H1 (cell line): ENCODE measurements around the gene NBPF3. TPM values are rescaled to one million over a fixed set of nuclear protein-coding genes. Genes with fewer than 3 reads are reported as not detected.

Experiments
- CTCF ChIA-PET: fragments of 300-600 bp; sonication (Branson Sonifier 250); formaldehyde crosslinking; loops from one replicate; lab custom pipeline; 2021; ENCODE audit not compliant: partially characterized antibody; lab: Charles Lee
- POLR2A ChIA-PET: fragments of 300-600 bp; sonication (Branson Sonifier 250); formaldehyde crosslinking; loops from one replicate; lab custom pipeline; 2021; ENCODE audit warnings: inconsistent platforms; ENCODE audit not compliant: partially characterized antibody; lab: Charles Lee
- DNase-seq, 2 experiments: peaks; one replicate each; pipeline versions ENCODE4 v3.0.0 to v3.0.0-alpha.2; 2010 to 2022; ENCODE audit warnings: low spot score in 2 of 2, low read depth in 1 of 2, mixed read lengths in 1 of 2
- FAIRE-seq: peaks from 2 replicates; lab custom pipeline; 2011; peaks lifted over from hg19 to GRCh38; lab: Jason Lieb, UNC
- H2AFZ ChIP-seq: 2 replicates; pipeline ENCODE4 v1.8.1; 2012; ENCODE audit warnings: low read length, inconsistent platforms
- H2AK5ac ChIP-seq: 2 replicates; pipeline ENCODE4 v1.6.1; 2013; ENCODE audit warnings: low read depth, low read length
- H2BK120ac ChIP-seq: replicated peaks from 2 replicates; pipeline ENCODE3; 2013; ENCODE audit warnings: low read depth, low read length, inconsistent platforms
- H2BK12ac ChIP-seq: 2 replicates; pipeline ENCODE4 v1.6.1; 2013; ENCODE audit warnings: low read depth, low read length
- H2BK15ac ChIP-seq: 2 replicates; pipeline ENCODE4 v1.6.1; 2013; ENCODE audit warnings: low read length
- H2BK20ac ChIP-seq: 2 replicates; pipeline ENCODE4 v1.6.1; 2013; ENCODE audit warnings: low read length
- H2BK5ac ChIP-seq: 2 replicates; pipeline ENCODE4 v1.6.1; 2013; ENCODE audit warnings: low read depth, low read length
- H3K14ac ChIP-seq: 2 replicates; pipeline ENCODE4 v1.6.1; 2013; ENCODE audit warnings: inconsistent platforms; ENCODE audit not compliant: insufficient read length
- H3K18ac ChIP-seq: 2 replicates; pipeline ENCODE4 v1.6.1; 2013; ENCODE audit warnings: low read length; ENCODE audit errors: extremely low read depth
- H3K23ac ChIP-seq: 2 replicates; pipeline ENCODE4 v1.6.1; 2013; ENCODE audit warnings: inconsistent platforms; ENCODE audit not compliant: insufficient read length
- H3K23me2 ChIP-seq: 2 replicates; pipeline ENCODE4 v1.6.1; 2013; ENCODE audit warnings: low read depth, low read length
- H3K27ac ChIP-seq: 2 replicates; pipeline ENCODE4 v1.6.1; 2011; ENCODE audit warnings: low read depth, low read length, inconsistent platforms
- H3K27me3 ChIP-seq, 4 experiments: replicated peaks in 1 of 4; 1 replicate in 1 of 4; 2 replicates in 3 of 4; pipeline versions ENCODE4 v1.6.1 to v1.8.1; 2011 to 2013; ENCODE audit warnings: low read length in 3 of 4, mild to moderate bottlenecking in 3 of 4, inconsistent platforms in 2 of 4, mixed read lengths in 2 of 4, moderate library complexity in 1 of 4; ENCODE audit not compliant: control insufficient read depth in 3 of 4, insufficient read depth in 3 of 4; ENCODE audit errors: extremely low read depth in 1 of 4
- H3K36me3 ChIP-seq, 4 experiments: 2 replicates each; pipeline versions ENCODE4 v1.6.1 to v1.8.1; 2011 to 2013; ENCODE audit warnings: mild to moderate bottlenecking in 4 of 4, low read length in 3 of 4, moderate library complexity in 2 of 4, control low read depth in 1 of 4, inconsistent platforms in 1 of 4; ENCODE audit not compliant: insufficient read depth in 4 of 4, control insufficient read depth in 2 of 4
- H3K4ac ChIP-seq: replicated peaks from 2 replicates; pipeline ENCODE3; 2013; ENCODE audit warnings: low read length, low read depth, mixed read lengths, inconsistent platforms; ENCODE audit not compliant: insufficient read length
- H3K4me1 ChIP-seq, 4 experiments: replicated peaks in 1 of 4; 1 replicate in 1 of 4; 2 replicates in 3 of 4; pipeline versions ENCODE4 v1.6.1 to v1.8.1; 2011 to 2013; ENCODE audit warnings: low read length in 3 of 4, inconsistent platforms in 2 of 4, mixed read lengths in 1 of 4; ENCODE audit not compliant: insufficient read depth in 4 of 4, control insufficient read depth in 3 of 4
- H3K4me2 ChIP-seq, 2 experiments: 2 replicates each; pipeline versions ENCODE4 v1.6.1 to v1.8.1; 2011 to 2013; ENCODE audit warnings: low read depth in 2 of 2, low read length in 2 of 2, control low read depth in 1 of 2, inconsistent platforms in 1 of 2, mild to moderate bottlenecking in 1 of 2; ENCODE audit not compliant: insufficient read depth in 1 of 2
- H3K4me3 ChIP-seq, 4 experiments: fragments of 200-600, 300-600 bp in 1 of 4; sonication (generic), shearing (Covaris generic), sonication (Bioruptor Twin) in 1 of 4; 2 replicates each; pipeline versions ENCODE4 v1.5.1 to v1.8.1; 2011 to 2016; ENCODE audit warnings: low read length in 4 of 4, low read depth in 3 of 4, control low read depth in 2 of 4, inconsistent platforms in 2 of 4, mild to moderate bottlenecking in 2 of 4, mixed read lengths in 1 of 4, moderate library complexity in 1 of 4; ENCODE audit not compliant: insufficient read depth in 2 of 4; ENCODE audit errors: extremely low read depth in 1 of 4
- H3K56ac ChIP-seq: replicated peaks from 2 replicates; pipeline ENCODE3; 2013; ENCODE audit warnings: low read depth, mild to moderate bottlenecking, mixed read lengths, low read length, inconsistent platforms; ENCODE audit not compliant: insufficient read length
- H3K79me1 ChIP-seq: 2 replicates; pipeline ENCODE4 v1.6.1; 2013; ENCODE audit warnings: low read depth, low read length, control low read depth
- H3K79me2 ChIP-seq, 2 experiments: 2 replicates each; pipeline versions ENCODE4 v1.6.1 to v1.8.1; 2012 to 2013; ENCODE audit warnings: low read length in 2 of 2, mild to moderate bottlenecking in 2 of 2, inconsistent platforms in 1 of 2; ENCODE audit not compliant: insufficient read depth in 2 of 2, control insufficient read depth in 1 of 2
- H3K9ac ChIP-seq, 4 experiments: replicated peaks in 1 of 4; 1 replicate in 1 of 4; 2 replicates in 3 of 4; pipeline versions ENCODE4 v1.6.1 to v1.8.1; 2011 to 2013; ENCODE audit warnings: low read depth in 3 of 4, low read length in 3 of 4, control low read depth in 2 of 4, mild to moderate bottlenecking in 2 of 4, moderate library complexity in 2 of 4, inconsistent platforms in 1 of 4; ENCODE audit errors: extremely low read depth in 1 of 4
- H3K9me3 ChIP-seq, 2 experiments: 2 replicates each; pipeline versions ENCODE4 v1.6.1 to v1.8.1; 2012 to 2013; ENCODE audit warnings: mild to moderate bottlenecking in 2 of 2, moderate library complexity in 2 of 2, control low read depth in 1 of 2, inconsistent platforms in 1 of 2, low read depth in 1 of 2, low read length in 1 of 2, mixed read lengths in 1 of 2; ENCODE audit not compliant: insufficient read depth in 2 of 2
- H4K20me1 ChIP-seq, 2 experiments: replicated peaks in 1 of 2; 2 replicates each; pipeline versions ENCODE3 to v1.8.1; 2011 to 2013; ENCODE audit warnings: inconsistent platforms in 2 of 2, low read length in 2 of 2, mild to moderate bottlenecking in 1 of 2; ENCODE audit not compliant: insufficient read depth in 2 of 2, control insufficient read depth in 1 of 2
- H4K5ac ChIP-seq: 2 replicates; pipeline ENCODE4 v1.6.1; 2013; ENCODE audit warnings: low read length, low read depth, mixed read lengths, inconsistent platforms; ENCODE audit not compliant: insufficient read length
- H4K8ac ChIP-seq: 2 replicates; pipeline ENCODE4 v1.8.0; 2013; ENCODE audit warnings: mild to moderate bottlenecking, moderate library complexity, low read length, inconsistent platforms; ENCODE audit not compliant: insufficient read depth; ENCODE audit errors: extremely low read depth
- H4K91ac ChIP-seq: replicated peaks from 2 replicates; pipeline ENCODE3; 2013; ENCODE audit warnings: low read length, mixed read lengths, inconsistent platforms; ENCODE audit not compliant: insufficient read length
- BRCA1 ChIP-seq: IDR thresholded peaks from 2 replicates; pipeline ENCODE4 v1.6.1; 2012; ENCODE audit warnings: low read depth, low read length, improper control_type of control experiment
- CBX5 ChIP-seq: fragments of 300-800, 300-1000 bp; sonication (generic); IDR thresholded peaks from 2 replicates; pipeline ENCODE4 v1.7.1; 2016; ENCODE audit warnings: antibody characterized with exemption, low read length, low read depth
- CHD1 ChIP-seq: IDR thresholded peaks from 2 replicates; pipeline ENCODE4 v1.6.1; 2012; ENCODE audit warnings: low read depth, low read length, improper control_type of control experiment
- EGR1 ChIP-seq: IDR thresholded peaks from 2 replicates; pipeline ENCODE4 v1.6.1; 2011; ENCODE audit warnings: low read depth, low read length, borderline replicate concordance
- GABPA ChIP-seq: IDR thresholded peaks from 2 replicates; pipeline ENCODE4 v1.6.1; 2011; ENCODE audit warnings: mild to moderate bottlenecking, low read length, moderate library complexity, borderline replicate concordance; ENCODE audit not compliant: insufficient read depth
- JUND ChIP-seq: IDR thresholded peaks from 2 replicates; pipeline ENCODE4 v1.6.1; 2011; ENCODE audit warnings: mild to moderate bottlenecking, improper control_type of control experiment, low read length
- NRF1 ChIP-seq: IDR thresholded peaks from 2 replicates; pipeline ENCODE4 v1.6.1; 2011; ENCODE audit warnings: mild to moderate bottlenecking, low read depth, low read length, improper control_type of control experiment
- POLR2A ChIP-seq, 2 experiments: IDR thresholded peaks; 1 replicate in 1 of 2; 2 replicates in 1 of 2; pipeline ENCODE4 v1.6.1; 2011; ENCODE audit warnings: low read depth in 2 of 2, low read length in 2 of 2, mild to moderate bottlenecking in 2 of 2; ENCODE audit errors: control extremely low read depth in 1 of 2
- SIN3A ChIP-seq, 2 experiments: IDR thresholded peaks in 1 of 2; conservative IDR thresholded peaks in 1 of 2; 2 replicates each; pipeline ENCODE4 v1.6.1; 2011 to 2012; ENCODE audit warnings: low read length in 2 of 2, improper control_type of control experiment in 1 of 2, low read depth in 1 of 2, mild to moderate bottlenecking in 1 of 2
- SIRT6 ChIP-seq: IDR thresholded peaks from one replicate; pipeline ENCODE4 v1.7.1; 2012; ENCODE audit warnings: low read length, inconsistent platforms
- TAF1 ChIP-seq: IDR thresholded peaks from 2 replicates; pipeline ENCODE4 v1.6.1; 2011; ENCODE audit warnings: mild to moderate bottlenecking, low read depth, low read length
- WGBS, 2 experiments: shearing (Covaris generic) in 1 of 2; methylation state at CpG; one replicate each; pipeline versions ENCODE4 v1.1.6 to v1.1.7; 2013 to 2015; ENCODE audit warnings: low lambda C conversion rate in 2 of 2, mixed read lengths in 2 of 2, inconsistent platforms in 1 of 2, low coverage in 1 of 2, missing lambda C conversion rate in 1 of 2; ENCODE audit not compliant: insufficient replicate concordance in 2 of 2, insufficient coverage in 1 of 2, insufficient read length in 1 of 2; ENCODE audit errors: extremely low coverage in 1 of 2, missing lambda C conversion rate in 1 of 2; 5-methylcytosine and 5-hydroxymethylcytosine counted together
- polyA plus RNA-seq, 7 experiments: library from polyadenylated mRNA; depleted of rRNA in 3 of 7; stranded (reverse) in 5 of 7; unstranded in 2 of 7; fragments of >200 nt in 5 of 7; fragments of 200-250 nt in 2 of 7; gene quantifications; 1 replicate in 5 of 7; 2 replicates in 1 of 7; 4 replicates in 1 of 7; pipeline versions ENCODE4 v1.2.1 to v1.2.3, GENCODE V29; 2011 to 2013; ENCODE audit warnings: missing spikeins in 2 of 7, mixed read lengths in 2 of 7
- total RNA-seq: library from RNA; stranded (reverse); fragmentation: NEBNext Ultra II Directional; extraction: Animal tissue kit (Norgen Biotek cat#: 25700); gene quantifications from 2 replicates; pipeline ENCODE4 v1.2.1, GENCODE V29; 2021
- TF ChIP-seq, protein P1 (sequence below): IDR thresholded peaks from 2 replicates; pipeline ENCODE4 v1.6.1; 2011; ENCODE audit warnings: low read length, improper control_type of control experiment

NBPF3 gene
- total and polyA plus RNA-seq, 2 of the 8 experiments (the other 6 are each of a cell fraction or from before 2014, with no cell fraction given): 3.8 to 4.3 TPM

- Histone ChIP-seq H3K4me1 (0 out of 7 replicates have a peak, but pooled peaks cover 0 to 2% (median 0%) of the 10 kb centered on the region in 4 experiments), H4K20me1 (no peaks in the 10 kb centered on the region), H3K9me3 (no peaks in the 10 kb centered on the region), H3K23me2 (no peaks in the 10 kb centered on the region), H3K23ac (no peak overlapping the region), H3K79me2 (no peaks in the 10 kb centered on the region), H4K5ac (no peak overlapping the region), H2BK20ac (no peak overlapping the region), H4K8ac (no peak overlapping the region), H3K56ac (no peak overlapping the region), H2BK5ac (no peak overlapping the region), H2AFZ (no peak overlapping the region), H3K14ac (no peak overlapping the region), H3K4ac (no peak overlapping the region), H3K4me3 (no peak overlapping the region), H3K27me3 (peaks cover 0 to 4% (median 0%) of the 10 kb centered on the region in 4 experiments; a peak in 3 of 7 replicates), H2BK12ac (no peak overlapping the region), H3K18ac (no peak overlapping the region), H2BK120ac (no peak overlapping the region), H2AK5ac (no peak overlapping the region), H3K36me3 (no peaks in the 10 kb centered on the region), H4K91ac (no peak overlapping the region), H3K27ac (no peak overlapping the region), H3K79me1 (no peaks in the 10 kb centered on the region), H3K9ac (no peak overlapping the region), H2BK15ac (no peak overlapping the region), H3K4me2 (no peak overlapping the region)
- CTCF ChIA-PET: no interaction called here
- POLR2A ChIA-PET: no interaction called here
- no peak for FAIRE-seq
- no peak for TF ChIP-seq CBX5
- TF ChIP-seq SIRT6: no peak
- TF ChIP-seq CHD1: no peak
- no peak for TF ChIP-seq BRCA1
- TF ChIP-seq JUND: no peak
- no peak for TF ChIP-seq TAF1
- TF ChIP-seq POLR2A (IDR thresholded peaks at IDR 0.05; ENCODE audit: control extremely low read depth in 1 of 2, low read depth in 2 of 2, low read length in 2 of 2): no peak
- TF ChIP-seq EGR1: no peak
- no peak for TF ChIP-seq NRF1
- TF ChIP-seq, protein P1, sequence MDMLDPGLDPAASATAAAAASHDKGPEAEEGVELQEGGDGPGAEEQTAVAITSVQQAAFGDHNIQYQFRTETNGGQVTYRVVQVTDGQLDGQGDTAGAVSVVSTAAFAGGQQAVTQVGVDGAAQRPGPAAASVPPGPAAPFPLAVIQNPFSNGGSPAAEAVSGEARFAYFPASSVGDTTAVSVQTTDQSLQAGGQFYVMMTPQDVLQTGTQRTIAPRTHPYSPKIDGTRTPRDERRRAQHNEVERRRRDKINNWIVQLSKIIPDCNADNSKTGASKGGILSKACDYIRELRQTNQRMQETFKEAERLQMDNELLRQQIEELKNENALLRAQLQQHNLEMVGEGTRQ: no peak
- no peak for TF ChIP-seq SIN3A (conservative IDR thresholded peaks at IDR 0.05 in 1 of 2, IDR thresholded peaks at IDR 0.05 in 1 of 2; ENCODE audit: low read depth in 1 of 2, low read length in 2 of 2)
- no peak for TF ChIP-seq GABPA
- no peak for DNase-seq
- WGBS, 2 experiments: 91% methylated on average over 5 of the region's 5 CpGs; no CpG with 5 or more reads in 1 of the 2 experiments
These were observed 25.9 kb upstream of the NBPF3 start for GRCh38 chr1:21414015-21414414.
